ENCODE measurements around the gene SNRNP40. TPM values are rescaled to one million over a fixed set of nuclear protein-coding genes. Genes with fewer than 3 reads are reported as not detected.

Gene SNRNP40
- total and polyA plus RNA-seq, 8 donors, result 33.9 to 78.6 (median 67.5) TPM

DNA sequence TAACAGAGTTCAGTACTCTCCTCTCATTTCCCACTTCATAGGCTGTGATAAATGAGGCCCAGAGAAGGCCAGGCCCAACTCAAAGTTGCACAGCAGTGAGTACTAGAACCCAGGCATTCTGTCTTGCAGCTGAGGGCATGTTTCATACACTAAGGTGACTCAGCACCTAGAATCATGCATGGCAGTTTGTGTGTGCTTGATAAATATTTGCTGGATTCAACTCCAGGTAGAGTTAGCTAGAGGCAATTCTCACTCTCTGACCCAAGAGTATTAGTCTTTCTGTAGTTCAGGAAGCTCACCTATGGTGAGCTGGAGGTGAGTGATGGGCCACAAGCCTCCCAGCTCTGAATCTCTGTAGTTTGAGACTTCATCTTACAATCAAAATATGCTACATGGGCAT lies 67.6 kb downstream of the SNRNP40 start:
- DNase-seq, result no peak
- no peaks in the 10 kb centered on the region for H3K36me3 ChIP-seq
- H3K9me3 ChIP-seq, result no peaks in the 10 kb centered on the region
- no peak overlapping the region for H3K4me3 ChIP-seq
- TF ChIP-seq, protein P1, sequence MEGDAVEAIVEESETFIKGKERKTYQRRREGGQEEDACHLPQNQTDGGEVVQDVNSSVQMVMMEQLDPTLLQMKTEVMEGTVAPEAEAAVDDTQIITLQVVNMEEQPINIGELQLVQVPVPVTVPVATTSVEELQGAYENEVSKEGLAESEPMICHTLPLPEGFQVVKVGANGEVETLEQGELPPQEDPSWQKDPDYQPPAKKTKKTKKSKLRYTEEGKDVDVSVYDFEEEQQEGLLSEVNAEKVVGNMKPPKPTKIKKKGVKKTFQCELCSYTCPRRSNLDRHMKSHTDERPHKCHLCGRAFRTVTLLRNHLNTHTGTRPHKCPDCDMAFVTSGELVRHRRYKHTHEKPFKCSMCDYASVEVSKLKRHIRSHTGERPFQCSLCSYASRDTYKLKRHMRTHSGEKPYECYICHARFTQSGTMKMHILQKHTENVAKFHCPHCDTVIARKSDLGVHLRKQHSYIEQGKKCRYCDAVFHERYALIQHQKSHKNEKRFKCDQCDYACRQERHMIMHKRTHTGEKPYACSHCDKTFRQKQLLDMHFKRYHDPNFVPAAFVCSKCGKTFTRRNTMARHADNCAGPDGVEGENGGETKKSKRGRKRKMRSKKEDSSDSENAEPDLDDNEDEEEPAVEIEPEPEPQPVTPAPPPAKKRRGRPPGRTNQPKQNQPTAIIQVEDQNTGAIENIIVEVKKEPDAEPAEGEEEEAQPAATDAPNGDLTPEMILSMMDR (IDR thresholded peaks at IDR 0.05), result no peak
- no peak overlapping the region for H3K27ac ChIP-seq
- no peaks in the 10 kb centered on the region for H3K4me1 ChIP-seq
- peaks cover 0 to 12% of the 10 kb centered on the region in 2 donors for H3K27me3 ChIP-seq
- ATAC-seq, result no peak
- intact Hi-C loops (cut with DNase I), result no loop called here

DNA sequence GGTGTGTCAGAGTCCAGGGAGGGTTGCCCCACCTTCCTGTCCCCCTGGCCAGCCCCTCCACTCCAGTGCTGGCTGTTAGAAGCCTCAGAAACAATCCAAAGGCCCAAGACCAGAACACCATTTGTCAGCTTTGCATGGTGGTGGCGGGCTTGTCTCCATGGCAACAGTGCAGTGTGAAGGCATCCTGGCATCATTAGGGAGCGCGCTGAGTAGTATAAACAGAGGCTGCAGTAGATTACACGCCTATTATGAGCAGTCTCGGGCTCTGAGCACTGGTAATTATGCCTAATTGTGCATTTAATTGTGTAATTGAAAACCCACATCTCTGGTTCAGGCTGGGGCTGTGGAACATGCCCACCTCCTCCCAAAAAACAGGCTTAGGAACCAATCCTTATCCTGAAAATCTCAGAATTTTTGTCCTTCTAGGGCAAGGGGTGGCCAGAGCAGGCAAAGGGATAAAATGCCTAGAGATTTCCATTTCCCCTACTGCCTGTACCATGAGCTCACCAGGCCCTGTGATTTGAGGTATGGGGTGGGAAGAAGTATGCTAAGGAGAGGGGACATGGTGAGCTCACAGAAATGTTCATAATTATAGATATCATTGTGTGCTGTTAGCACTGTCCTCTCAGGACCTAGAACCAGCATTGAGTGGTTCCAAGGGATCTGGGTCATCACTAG lies 68.6 kb downstream of the SNRNP40 start:
- Histone ChIP-seq H3K36me3 (no peaks in the 10 kb centered on the region), H3K4me1 (no peaks in the 10 kb centered on the region), H3K9me3 (no peaks in the 10 kb centered on the region), H3K27ac (no peak overlapping the region), H3K27me3 (peaks cover 0 to 11% of the 10 kb centered on the region in 2 donors), H3K4me3 (no peak overlapping the region)
- intact Hi-C loops (cut with DNase I), result no loop called here
- DNase-seq, result no peak
- no peak for ATAC-seq
- TF ChIP-seq, protein P1 (IDR thresholded peaks at IDR 0.05), result no peak

DNA sequence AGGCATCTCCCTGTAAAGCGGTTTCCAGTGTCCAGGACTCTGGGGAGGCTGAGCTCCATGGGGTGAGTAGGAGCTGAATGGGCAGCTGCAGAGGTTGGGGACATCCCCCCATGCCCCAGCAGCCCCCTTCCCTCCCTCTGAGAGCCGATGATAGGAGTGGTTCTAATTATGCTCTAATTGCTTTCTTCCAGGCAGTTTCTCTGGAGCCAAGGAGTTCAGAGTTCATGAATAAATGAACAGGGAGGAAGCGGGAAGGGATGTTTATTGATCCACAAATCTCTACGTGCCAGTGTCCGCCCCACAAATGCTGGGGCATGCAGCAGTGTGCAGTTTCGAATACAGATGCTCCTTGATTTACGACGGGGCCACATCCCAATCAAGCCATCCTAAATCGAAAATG lies 72.5 kb downstream of the SNRNP40 start:
- Histone ChIP-seq H3K36me3 (no peaks in the 10 kb centered on the region), H3K4me3 (no peak overlapping the region), H3K9me3 (no peaks in the 10 kb centered on the region), H3K4me1 (no peaks in the 10 kb centered on the region), H3K27me3 (peaks cover 0 to 11% of the 10 kb centered on the region in 2 donors), H3K27ac (no peak overlapping the region)
- TF ChIP-seq, protein P1 (IDR thresholded peaks at IDR 0.05), result no peak
- intact Hi-C loops (cut with DNase I), result no loop called here
- ATAC-seq (no peak), DNase-seq (no peak)

DNA sequence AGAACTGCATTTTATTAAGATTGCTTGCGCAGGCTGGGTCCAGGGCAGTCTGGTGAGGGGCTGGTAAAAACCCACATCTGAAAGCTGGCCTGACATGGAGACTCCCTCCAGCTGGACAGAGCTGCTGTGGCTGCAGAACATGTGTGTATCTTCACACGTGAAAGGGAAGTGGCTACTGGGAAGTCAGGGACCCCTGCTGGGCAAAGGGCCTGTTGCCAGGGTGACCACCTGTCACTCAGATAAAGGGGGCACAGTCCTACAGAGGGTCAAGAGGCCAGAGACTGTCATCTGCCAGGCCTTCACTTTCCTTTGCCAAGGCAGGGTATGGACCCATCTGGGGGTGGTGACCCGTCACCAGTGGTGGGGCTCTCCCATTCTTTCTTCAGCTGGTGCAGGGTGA lies 74.4 kb downstream of the SNRNP40 start:
- peaks cover 0 to 11% of the 10 kb centered on the region in 2 donors for H3K27me3 ChIP-seq
- intact Hi-C loops (cut with DNase I), result no loop called here

DNA sequence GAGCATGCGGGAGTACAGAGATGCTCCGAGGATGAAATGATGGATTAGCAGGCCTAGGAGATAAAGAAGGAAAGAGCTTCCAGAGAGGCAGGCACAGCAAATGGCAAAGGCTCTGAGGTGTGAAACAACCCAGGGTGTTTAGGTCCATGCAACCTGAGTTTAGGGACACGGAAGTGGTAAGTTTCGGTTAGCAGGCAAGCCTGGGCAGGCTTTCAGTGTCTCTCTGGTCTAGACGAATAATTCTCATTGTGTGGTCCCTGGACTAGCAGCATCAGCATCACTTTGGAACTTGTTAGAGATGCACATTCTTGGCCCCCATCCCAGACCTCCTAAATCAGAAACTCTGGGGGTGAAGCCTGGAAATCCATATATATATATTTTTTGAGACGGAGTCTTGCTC lies 75.5 kb downstream of the SNRNP40 start:
- DNase-seq (no peak), ATAC-seq (no peak)
- Histone ChIP-seq H3K4me3 (no peak overlapping the region), H3K27me3 (peaks cover 0 to 11% of the 10 kb centered on the region in 2 donors), H3K27ac (no peak overlapping the region), H3K9me3 (no peaks in the 10 kb centered on the region), H3K4me1 (no peaks in the 10 kb centered on the region), H3K36me3 (no peaks in the 10 kb centered on the region)
- intact Hi-C loops (cut with DNase I), result no loop called here
- TF ChIP-seq, protein P1 (IDR thresholded peaks at IDR 0.05), result no peak

More for the DNA sequence above, 74.4 kb downstream of the SNRNP40 start:
- H3K9me3 ChIP-seq, result no peaks in the 10 kb centered on the region
- H3K27ac ChIP-seq, result no peak overlapping the region
- no peaks in the 10 kb centered on the region for H3K4me1 ChIP-seq
- no peak for DNase-seq
- ATAC-seq, result no peak
- H3K4me3 ChIP-seq, result no peak overlapping the region
- no peaks in the 10 kb centered on the region for H3K36me3 ChIP-seq
- TF ChIP-seq, protein P1 (IDR thresholded peaks at IDR 0.05), result no peak
